Liver (tissue), 3 donors: ENCODE measurements around the gene CD40.

Experiments used
- CTCF ChIP-seq: fragments of 150-350 bp; IDR thresholded peaks from 2 replicates; pipeline ENCODE4 v1.5.1; 2017; ENCODE audit warnings: improper control_type of control experiment, low read depth, low read length; ENCODE audit not compliant: missing input control
- GABPA ChIP-seq, 2 donors: IDR thresholded peaks in 1 of 2; conservative IDR thresholded peaks in 1 of 2; 2 replicates each; pipeline ENCODE4 v1.6.1; 2016; ENCODE audit warnings: antibody characterized with exemption in 2 of 2, mild to moderate bottlenecking in 1 of 2, moderate library complexity in 1 of 2
- JUND ChIP-seq, 2 donors: IDR thresholded peaks; 2 replicates each; pipeline ENCODE4 v1.6.1; 2016; ENCODE audit warnings: antibody characterized with exemption in 2 of 2
- RAD21 ChIP-seq, 2 donors: IDR thresholded peaks; 2 replicates each; pipeline ENCODE4 v1.6.1; 2016; ENCODE audit warnings: antibody characterized with exemption in 2 of 2, mild to moderate bottlenecking in 2 of 2
- RXRA ChIP-seq, 2 donors: IDR thresholded peaks; 2 replicates each; pipeline ENCODE4 v1.6.1; 2017 to 2018; ENCODE audit warnings: antibody characterized with exemption in 2 of 2, mild to moderate bottlenecking in 1 of 2
- SP1 ChIP-seq: IDR thresholded peaks from 2 replicates; pipeline ENCODE4 v1.6.1; 2018; ENCODE audit warnings: antibody characterized with exemption, mild to moderate bottlenecking
- TAF1 ChIP-seq: conservative IDR thresholded peaks from 2 replicates; pipeline ENCODE4 v1.6.1; 2016; ENCODE audit warnings: antibody characterized with exemption, mild to moderate bottlenecking
- YY1 ChIP-seq: IDR thresholded peaks from 2 replicates; pipeline ENCODE4 v1.6.1; 2016; ENCODE audit warnings: antibody characterized with exemption, mild to moderate bottlenecking
- ZBTB33 ChIP-seq: IDR thresholded peaks from 2 replicates; pipeline ENCODE4 v1.6.1; 2016; ENCODE audit warnings: antibody characterized with exemption
- TF ChIP-seq, protein P1 (sequence below): IDR thresholded peaks from 2 replicates; pipeline ENCODE4 v1.6.1; 2016; ENCODE audit warnings: antibody characterized with exemption
- TF ChIP-seq, protein P2 (sequence below): IDR thresholded peaks from 2 replicates; pipeline ENCODE4 v1.6.1; 2016; ENCODE audit warnings: antibody characterized with exemption, mild to moderate bottlenecking
- TF ChIP-seq, protein P3 (sequence below): IDR thresholded peaks from 2 replicates; pipeline ENCODE4 v1.6.1; 2016; ENCODE audit warnings: antibody characterized with exemption
- donor health status: healthy.
- donor health status: healthy.

DNA sequence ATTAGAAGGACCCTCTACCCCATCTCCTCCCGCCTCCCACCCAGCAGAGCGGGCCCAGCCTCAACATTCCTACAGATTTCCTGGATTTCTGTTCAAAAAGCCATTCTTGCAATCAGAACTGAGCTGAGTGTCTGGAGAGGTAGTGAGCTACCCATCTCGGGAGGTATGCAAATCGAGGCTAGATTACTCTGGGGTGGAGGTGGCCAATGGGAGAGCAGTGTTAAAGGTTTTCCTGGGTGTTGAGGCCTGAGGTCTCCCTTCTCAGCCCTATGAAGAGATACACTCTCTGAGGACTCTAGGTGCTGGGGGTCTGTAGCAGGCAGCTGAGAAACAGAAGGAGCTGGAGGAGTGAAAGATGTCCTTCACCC is 57.0 kb downstream of the CD40 start:
- TF ChIP-seq ZBTB33 (no peak), CTCF (no peak), RAD21 (IDR thresholded peaks at IDR 0.05) (no peak), SP1 (no peak), GABPA (IDR thresholded peaks at IDR 0.05 in 1 of 2, conservative IDR thresholded peaks at IDR 0.05 in 1 of 2) (no peak), JUND (IDR thresholded peaks at IDR 0.05) (no peak), YY1 (no peak), RXRA (IDR thresholded peaks at IDR 0.05) (no peak), TAF1 (no peak)
- TF ChIP-seq, protein P1, sequence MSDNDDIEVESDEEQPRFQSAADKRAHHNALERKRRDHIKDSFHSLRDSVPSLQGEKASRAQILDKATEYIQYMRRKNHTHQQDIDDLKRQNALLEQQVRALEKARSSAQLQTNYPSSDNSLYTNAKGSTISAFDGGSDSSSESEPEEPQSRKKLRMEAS, result no peak
- TF ChIP-seq, protein P2, sequence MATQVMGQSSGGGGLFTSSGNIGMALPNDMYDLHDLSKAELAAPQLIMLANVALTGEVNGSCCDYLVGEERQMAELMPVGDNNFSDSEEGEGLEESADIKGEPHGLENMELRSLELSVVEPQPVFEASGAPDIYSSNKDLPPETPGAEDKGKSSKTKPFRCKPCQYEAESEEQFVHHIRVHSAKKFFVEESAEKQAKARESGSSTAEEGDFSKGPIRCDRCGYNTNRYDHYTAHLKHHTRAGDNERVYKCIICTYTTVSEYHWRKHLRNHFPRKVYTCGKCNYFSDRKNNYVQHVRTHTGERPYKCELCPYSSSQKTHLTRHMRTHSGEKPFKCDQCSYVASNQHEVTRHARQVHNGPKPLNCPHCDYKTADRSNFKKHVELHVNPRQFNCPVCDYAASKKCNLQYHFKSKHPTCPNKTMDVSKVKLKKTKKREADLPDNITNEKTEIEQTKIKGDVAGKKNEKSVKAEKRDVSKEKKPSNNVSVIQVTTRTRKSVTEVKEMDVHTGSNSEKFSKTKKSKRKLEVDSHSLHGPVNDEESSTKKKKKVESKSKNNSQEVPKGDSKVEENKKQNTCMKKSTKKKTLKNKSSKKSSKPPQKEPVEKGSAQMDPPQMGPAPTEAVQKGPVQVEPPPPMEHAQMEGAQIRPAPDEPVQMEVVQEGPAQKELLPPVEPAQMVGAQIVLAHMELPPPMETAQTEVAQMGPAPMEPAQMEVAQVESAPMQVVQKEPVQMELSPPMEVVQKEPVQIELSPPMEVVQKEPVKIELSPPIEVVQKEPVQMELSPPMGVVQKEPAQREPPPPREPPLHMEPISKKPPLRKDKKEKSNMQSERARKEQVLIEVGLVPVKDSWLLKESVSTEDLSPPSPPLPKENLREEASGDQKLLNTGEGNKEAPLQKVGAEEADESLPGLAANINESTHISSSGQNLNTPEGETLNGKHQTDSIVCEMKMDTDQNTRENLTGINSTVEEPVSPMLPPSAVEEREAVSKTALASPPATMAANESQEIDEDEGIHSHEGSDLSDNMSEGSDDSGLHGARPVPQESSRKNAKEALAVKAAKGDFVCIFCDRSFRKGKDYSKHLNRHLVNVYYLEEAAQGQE, result no peak
- TF ChIP-seq, protein P3, sequence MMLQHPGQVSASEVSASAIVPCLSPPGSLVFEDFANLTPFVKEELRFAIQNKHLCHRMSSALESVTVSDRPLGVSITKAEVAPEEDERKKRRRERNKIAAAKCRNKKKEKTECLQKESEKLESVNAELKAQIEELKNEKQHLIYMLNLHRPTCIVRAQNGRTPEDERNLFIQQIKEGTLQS, result no peak
